Activated naive CD4-positive, alpha-beta T cell treated with anti-CD3 and anti-CD28 coated beads, Interleukin-2, amount 10 ng/mL, durations not matched to agents 7 days and 5 days (primary cell): ENCODE results near the gene SEMG2.

ENCODE experiments used
- CTCF ChIA-PET: fragments of 350-600 bp; sonication (Branson Sonifier 250); formaldehyde crosslinking; loops from one replicate; lab custom pipeline; 2021; ENCODE audit warnings: antibody characterized with exemption; lab: Charles Lee
- DNase-seq: peaks from one replicate; pipeline ENCODE4 v3.0.0-alpha.2; 2020
- H3K27ac Mint-ChIP-seq: one replicate; pipeline ENCODE4 v1.8.0; 2021; ENCODE audit warnings: mild to moderate bottlenecking, moderate library complexity, mixed read lengths
- H3K27me3 Mint-ChIP-seq: one replicate; pipeline ENCODE4 v1.8.0; 2021; ENCODE audit warnings: mild to moderate bottlenecking, mixed read lengths
- H3K36me3 Mint-ChIP-seq: one replicate; pipeline ENCODE4 v1.8.0; 2021; ENCODE audit warnings: mixed read lengths
- H3K4me1 Mint-ChIP-seq: one replicate; pipeline ENCODE4 v1.8.0; 2021; ENCODE audit warnings: mixed read lengths
- H3K4me3 Mint-ChIP-seq: one replicate; pipeline ENCODE4 v1.8.0; 2021; ENCODE audit warnings: mild to moderate bottlenecking, moderate library complexity, mixed read lengths
- H3K9me3 Mint-ChIP-seq: one replicate; pipeline ENCODE4 v1.8.0; 2021; ENCODE audit warnings: mixed read lengths

Gene SEMG2

GRCh38 chr20:45253261-45253660 lies 32.1 kb downstream of the SEMG2 start:
- H3K9me3 Mint-ChIP-seq, result no peaks in the 10 kb centered on the region
- no peaks in the 10 kb centered on the region for H3K36me3 Mint-ChIP-seq
- H3K4me1 Mint-ChIP-seq, result no peaks in the 10 kb centered on the region
- no peak overlapping the region for H3K27ac Mint-ChIP-seq
- peaks cover 29% of the 10 kb centered on the region for H3K27me3 Mint-ChIP-seq
- no peak overlapping the region for H3K4me3 Mint-ChIP-seq
- DNase-seq, result no peak
- CTCF ChIA-PET, result interaction anchor here (0.6 kb wide), 1 partner anchor 209 kb away, joined by 3 read pairs; no protein-coding TSS in a partner anchor

GRCh38 chr20:45254383-45255262 lies 33.5 kb downstream of the SEMG2 start, which contains the start of gene SLPI:
TSS of gene SLPI (minus strand) at chr20:45254564. CDS start at chr20:45254543, 21 bp downstream.
- CTCF ChIA-PET, result interaction anchor here (1.5 to 1.9 kb wide), 2 partner anchors 37 to 39 kb away, joined by 3 to 5 read pairs; no protein-coding TSS in a partner anchor
- Mint-ChIP-seq H3K27ac (no peak within 1 kb of the TSS), H3K27me3 (peaks cover 33% of the 10 kb centered on the region), H3K9me3 (no peaks in the 10 kb centered on the region), H3K4me3 (no peak within 1 kb of the TSS), H3K4me1 (no peaks in the 10 kb centered on the region), H3K36me3 (no peaks in the 10 kb centered on the region)
- no peak for DNase-seq

- Mint-ChIP-seq H3K36me3 (no peaks in the 10 kb centered on the region), H3K4me1 (no peaks in the 10 kb centered on the region), H3K9me3 (no peaks in the 10 kb centered on the region), H3K27ac (no peak overlapping the region), H3K27me3 (peaks cover 21% of the 10 kb centered on the region), H3K4me3 (no peak overlapping the region)
- CTCF ChIA-PET, result interaction anchor here (0.6 kb wide), 1 partner anchor 70 kb away, joined by 3 read pairs; no protein-coding TSS in a partner anchor
- no peak for DNase-seq
Observed at GRCh38 chr20:45257161-45257560, 36.0 kb downstream of the SEMG2 start.

DNA sequence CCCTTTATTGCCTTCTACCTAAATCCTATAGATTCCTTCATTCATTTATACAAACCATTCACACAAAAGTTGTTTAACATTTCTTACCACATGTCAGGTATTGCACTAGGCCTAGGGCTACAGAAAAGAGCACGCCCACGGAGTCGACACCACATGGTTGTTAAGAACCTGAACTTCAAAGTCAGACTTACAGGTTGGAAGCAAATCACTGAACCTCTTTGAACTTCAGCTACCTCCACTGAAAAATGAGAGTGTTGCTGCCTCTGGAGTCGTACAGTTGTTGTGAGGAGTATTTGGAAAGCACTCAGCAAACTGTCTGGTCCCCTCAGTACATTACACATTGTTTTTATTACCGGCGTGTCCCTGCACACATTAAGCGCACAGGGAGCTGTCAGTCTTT lies 36.5 kb downstream of the SEMG2 start:
- Mint-ChIP-seq H3K27me3 (peaks cover 19% of the 10 kb centered on the region), H3K27ac (no peak overlapping the region)
- CTCF ChIA-PET, result no interaction called here

GRCh38 chr20:45258259-45258658 lies 37.1 kb downstream of the SEMG2 start:
- Mint-ChIP-seq H3K27ac (no peak overlapping the region), H3K27me3 (peaks cover 15% of the 10 kb centered on the region), H3K4me1 (no peaks in the 10 kb centered on the region), H3K4me3 (no peak overlapping the region), H3K9me3 (no peaks in the 10 kb centered on the region), H3K36me3 (no peaks in the 10 kb centered on the region)
- DNase-seq, result no peak
- CTCF ChIA-PET, result no interaction called here

More for the DNA sequence above, 36.5 kb downstream of the SEMG2 start:
- H3K36me3 Mint-ChIP-seq, result no peaks in the 10 kb centered on the region
- no peaks in the 10 kb centered on the region for H3K9me3 Mint-ChIP-seq
- H3K4me3 Mint-ChIP-seq, result no peak overlapping the region
- no peak for DNase-seq
- no peaks in the 10 kb centered on the region for H3K4me1 Mint-ChIP-seq

GRCh38 chr20:45258664-45259063 lies 37.5 kb downstream of the SEMG2 start:
- H3K9me3 Mint-ChIP-seq, result no peaks in the 10 kb centered on the region
- no peaks in the 10 kb centered on the region for H3K4me1 Mint-ChIP-seq
- DNase-seq, result no peak
- peaks cover 11% of the 10 kb centered on the region for H3K27me3 Mint-ChIP-seq
- no peaks in the 10 kb centered on the region for H3K36me3 Mint-ChIP-seq
- no peak overlapping the region for H3K27ac Mint-ChIP-seq
- no peak overlapping the region for H3K4me3 Mint-ChIP-seq
- CTCF ChIA-PET, result no interaction called here

- no peak for DNase-seq
- Mint-ChIP-seq H3K36me3 (no peaks in the 10 kb centered on the region), H3K4me1 (no peaks in the 10 kb centered on the region), H3K27me3 (peaks cover 19% of the 10 kb centered on the region), H3K4me3 (no peak overlapping the region), H3K27ac (no peak overlapping the region), H3K9me3 (no peaks in the 10 kb centered on the region)
- CTCF ChIA-PET, result no interaction called here
Observed at GRCh38 chr20:45263556-45264266, 42.5 kb downstream of the SEMG2 start.

DNA sequence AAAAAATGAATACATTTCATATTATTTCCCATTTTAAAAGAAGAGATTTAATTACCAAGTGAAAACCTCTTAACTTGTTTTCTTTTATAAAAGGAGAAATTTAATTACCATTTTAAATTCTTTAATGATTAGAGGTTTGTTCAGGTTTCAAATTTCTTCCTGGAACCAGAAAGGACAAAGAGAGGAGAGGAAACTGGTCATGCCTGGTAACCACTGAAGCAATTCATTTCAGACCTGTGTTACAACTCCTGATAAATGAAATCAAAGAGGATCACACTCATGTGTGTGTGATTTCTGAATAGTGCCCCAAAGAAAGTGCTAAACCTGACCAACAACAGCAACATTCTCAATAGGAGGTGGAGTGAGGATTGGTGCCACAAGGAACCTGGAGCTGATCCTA lies 45.8 kb downstream of the SEMG2 start:
- peaks cover 23% of the 10 kb centered on the region for H3K27me3 Mint-ChIP-seq
- H3K4me1 Mint-ChIP-seq, result no peaks in the 10 kb centered on the region
- H3K4me3 Mint-ChIP-seq, result no peak overlapping the region
- no peak for DNase-seq
- no peaks in the 10 kb centered on the region for H3K36me3 Mint-ChIP-seq
- H3K27ac Mint-ChIP-seq, result no peak overlapping the region
- H3K9me3 Mint-ChIP-seq, result no peaks in the 10 kb centered on the region
- CTCF ChIA-PET, result no interaction called here

DNA sequence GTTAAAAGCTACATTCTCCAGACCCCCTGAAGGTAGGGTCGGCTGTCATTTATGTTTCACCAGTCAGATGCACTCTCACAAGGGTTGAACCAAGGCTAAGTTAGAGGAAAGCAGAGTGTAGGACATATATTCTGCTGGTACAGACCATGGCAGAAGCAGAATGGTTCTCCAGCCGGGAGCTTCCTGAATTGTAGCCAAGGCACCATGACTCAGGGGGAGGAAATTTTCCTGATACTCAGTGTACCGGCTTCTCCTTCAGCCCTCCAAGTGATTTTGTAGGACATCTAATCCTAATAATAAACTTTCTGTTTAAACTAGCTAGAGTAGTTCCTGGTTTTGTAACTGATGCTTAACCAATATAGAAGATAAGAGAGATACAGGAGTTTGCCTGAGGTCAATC lies 47.4 kb downstream of the SEMG2 start:
- Mint-ChIP-seq H3K36me3 (no peaks in the 10 kb centered on the region), H3K4me1 (no peaks in the 10 kb centered on the region), H3K4me3 (no peak overlapping the region), H3K9me3 (no peaks in the 10 kb centered on the region), H3K27ac (no peak overlapping the region), H3K27me3 (peaks cover 33% of the 10 kb centered on the region)
- no peak for DNase-seq
- CTCF ChIA-PET, result no interaction called here

DNA sequence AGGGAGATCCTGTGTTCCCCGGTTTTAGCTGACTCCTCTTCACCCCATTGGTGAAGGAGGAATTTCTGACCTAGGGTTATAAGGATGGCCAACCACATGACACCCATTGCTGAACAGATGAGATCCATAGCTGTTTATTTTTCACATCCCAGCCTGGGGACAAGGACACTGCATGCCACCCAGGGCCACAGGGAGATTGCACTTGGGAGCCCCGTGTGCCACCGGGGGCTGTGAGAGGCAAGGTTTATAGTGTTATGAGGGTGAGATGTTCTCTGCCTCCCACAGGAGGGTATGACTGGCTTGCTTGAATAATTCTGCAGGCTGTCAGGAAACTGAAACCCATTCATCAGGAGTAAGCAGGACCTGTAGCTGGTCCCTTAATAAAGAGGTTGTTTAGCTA lies 47.9 kb downstream of the SEMG2 start:
- peaks cover 36% of the 10 kb centered on the region for H3K27me3 Mint-ChIP-seq
- CTCF ChIA-PET, result interaction anchor here (0.6 kb wide), 1 partner anchor 387 kb away, joined by 5 read pairs; no protein-coding TSS in a partner anchor
- H3K9me3 Mint-ChIP-seq, result no peaks in the 10 kb centered on the region
- DNase-seq, result no peak
- no peaks in the 10 kb centered on the region for H3K4me1 Mint-ChIP-seq
- H3K4me3 Mint-ChIP-seq, result no peak overlapping the region
- no peak overlapping the region for H3K27ac Mint-ChIP-seq
- H3K36me3 Mint-ChIP-seq, result no peaks in the 10 kb centered on the region

GRCh38 chr20:45269754-45270270 lies 48.6 kb downstream of the SEMG2 start:
- no peaks in the 10 kb centered on the region for H3K4me1 Mint-ChIP-seq
- no peak overlapping the region for H3K4me3 Mint-ChIP-seq
- no peak for DNase-seq
- CTCF ChIA-PET, result interaction anchor here (0.6 kb wide), 1 partner anchor 388 kb away, joined by 5 read pairs; no protein-coding TSS in a partner anchor
- no peaks in the 10 kb centered on the region for H3K36me3 Mint-ChIP-seq
- no peak overlapping the region for H3K27ac Mint-ChIP-seq
- peaks cover 36% of the 10 kb centered on the region for H3K27me3 Mint-ChIP-seq
- no peaks in the 10 kb centered on the region for H3K9me3 Mint-ChIP-seq
